PC-9 (cell line): ENCODE measurements around the gene EHMT1. TPM values are rescaled to one million over a fixed set of nuclear protein-coding genes. Genes with fewer than 3 reads are reported as not detected.
"Not testable (repeated sequence)": the region's sequence is repeated elsewhere in the genome, so short reads cannot be mapped to it uniquely, and the experiment has no call there.

Source experiments
- BruUV-seq: library from RNA; stranded (reverse); fragments of 400-500 nt; replicated peaks from 2 replicates; lab custom pipeline; 2021; lab: Mats Ljungman, UMichigan
- CTCF ChIA-PET: fragments of 300-600 bp; sonication (Branson Sonifier 250); formaldehyde crosslinking; loops from one replicate; lab custom pipeline; 2022; ENCODE audit warnings: antibody characterized with exemption; lab: Charles Lee
- POLR2A ChIA-PET: fragments of 300-600 bp; sonication (Branson Sonifier 250); formaldehyde crosslinking; loops from one replicate; lab custom pipeline; 2022; ENCODE audit warnings: antibody characterized with exemption; ENCODE audit not compliant: unreplicated experiment; lab: Charles Lee
- DNase-seq, 2 experiments: peaks; one replicate each; pipeline versions ENCODE4 v3.0.0 to v3.0.0-alpha.2; 2015 to 2022; ENCODE audit warnings: mixed read lengths in 1 of 2
- H2AFZ ChIP-seq: fragments of 200-600 bp; sonication (generic); 2 replicates; pipeline ENCODE4 v1.8.1; 2017; ENCODE audit warnings: antibody characterized with exemption
- H3F3A ChIP-seq: fragments of 200-600 bp; sonication (generic); 2 replicates; pipeline ENCODE4 v1.8.1; 2017; ENCODE audit warnings: antibody characterized with exemption, mild to moderate bottlenecking, low read depth; ENCODE audit not compliant: insufficient read depth
- H3K27ac ChIP-seq: fragments of 200-600 bp; sonication (generic); 2 replicates; pipeline ENCODE4 v1.6.1; 2016; ENCODE audit warnings: mixed run types
- H3K27me3 ChIP-seq: fragments of 200-600 bp; sonication (generic); 2 replicates; pipeline ENCODE4 v1.6.1; 2016; ENCODE audit warnings: low read depth, mixed run types; ENCODE audit not compliant: insufficient read depth
- H3K36me3 ChIP-seq: fragments of 200-600 bp; sonication (generic); 2 replicates; pipeline ENCODE4 v1.6.1; 2016; ENCODE audit warnings: low read depth, mixed run types
- H3K4me1 ChIP-seq: fragments of 200-600 bp; sonication (generic); replicated peaks from 2 replicates; pipeline ENCODE4 v1.6.1; 2016; ENCODE audit warnings: mixed run types; ENCODE audit not compliant: insufficient read depth
- H3K4me2 ChIP-seq: fragments of 200-600 bp; sonication (generic); 2 replicates; pipeline ENCODE4 v1.6.1; 2017; ENCODE audit warnings: mixed run types
- H3K4me3 ChIP-seq: fragments of 200-600 bp; sonication (generic); 2 replicates; pipeline ENCODE4 v1.6.1; 2016; ENCODE audit warnings: mixed run types
- H3K79me2 ChIP-seq: fragments of 200-600 bp; sonication (generic); 2 replicates; pipeline ENCODE4 v1.6.1; 2017; ENCODE audit warnings: low read depth, mixed run types
- H3K9me2 ChIP-seq: fragments of 200-600 bp; sonication (generic); 2 replicates; pipeline ENCODE4 v1.8.1; 2017; ENCODE audit warnings: mild to moderate bottlenecking; ENCODE audit not compliant: insufficient read depth
- H3K9me3 ChIP-seq: fragments of 200-600 bp; sonication (generic); 2 replicates; pipeline ENCODE4 v1.8.1; 2016; ENCODE audit warnings: low read depth; ENCODE audit not compliant: insufficient read depth
- H4K20me1 ChIP-seq: fragments of 200-600 bp; sonication (generic); 2 replicates; pipeline ENCODE4 v1.8.1; 2017; ENCODE audit not compliant: insufficient read depth
- EZH2 ChIP-seq: fragments of 200-600 bp; sonication (generic); IDR thresholded peaks from 2 replicates; pipeline ENCODE4 v1.8.0; 2017; ENCODE audit warnings: antibody characterized with exemption, low read depth
- intact Hi-C: fragments of 100-400 bp; cut with micrococcal nuclease; formaldehyde crosslinking; loops from one replicate; pipeline ENCODE4 v1.10.0; 2022; ENCODE audit not compliant: unreplicated experiment
- total RNA-seq: library from RNA; stranded (reverse); gene quantifications from 2 replicates; pipeline ENCODE4 v1.2.3, GENCODE V29; 2021
- TF ChIP-seq, protein P1 (sequence below): fragments of 200-600 bp; sonication (generic); conservative IDR thresholded peaks from 2 replicates; pipeline ENCODE4 v1.6.1; 2017; ENCODE audit warnings: mixed run types, antibody characterized with exemption, mild to moderate bottlenecking, moderate library complexity

Gene EHMT1
- total RNA-seq, 1 experiment from 2014 or later: 116 TPM

DNA sequence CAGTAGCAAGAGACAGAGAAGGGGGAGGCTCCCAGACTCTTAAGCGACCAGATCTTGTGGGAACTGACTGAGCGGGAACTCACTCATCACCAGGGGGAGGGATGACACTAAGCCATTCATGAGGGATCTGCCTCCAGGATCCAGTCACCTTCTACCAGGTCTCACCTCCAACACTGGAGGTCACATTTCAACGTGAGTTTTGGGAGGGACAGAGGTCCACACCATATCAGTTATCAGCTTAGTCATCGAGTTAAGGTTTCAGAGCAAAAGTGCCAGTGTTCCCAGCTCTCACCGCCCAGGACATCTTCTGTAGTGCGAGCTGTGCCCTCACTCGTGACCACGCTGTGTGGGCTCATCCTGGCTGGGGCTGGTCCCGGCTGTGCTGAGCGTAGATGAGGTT, 160.1 kb downstream of the EHMT1 start:
- CTCF ChIA-PET: interaction anchor here (0.6 kb wide), 1 partner anchor 227 kb away, joined by 3 read pairs; no protein-coding TSS in a partner anchor
- Histone ChIP-seq H2AFZ (no peak overlapping the region), H3K27ac (no peak overlapping the region), H3K4me3 (no peak overlapping the region), H3F3A (no peaks in the 10 kb centered on the region), H3K27me3 (no peaks in the 10 kb centered on the region), H3K4me1 (no peaks in the 10 kb centered on the region), H4K20me1 (no peaks in the 10 kb centered on the region), H3K4me2 (no peak overlapping the region), H3K36me3 (no peaks in the 10 kb centered on the region; the same call in 1 of the 2 replicates), H3K9me2 (no peaks in the 10 kb centered on the region), H3K9me3 (no peaks in the 10 kb centered on the region), H3K79me2 (no peaks in the 10 kb centered on the region)
- DNase-seq: no peak
- POLR2A ChIA-PET: no interaction called here
- intact Hi-C loops: no loop called here
- TF ChIP-seq EZH2: no peak
- TF ChIP-seq, protein P1, sequence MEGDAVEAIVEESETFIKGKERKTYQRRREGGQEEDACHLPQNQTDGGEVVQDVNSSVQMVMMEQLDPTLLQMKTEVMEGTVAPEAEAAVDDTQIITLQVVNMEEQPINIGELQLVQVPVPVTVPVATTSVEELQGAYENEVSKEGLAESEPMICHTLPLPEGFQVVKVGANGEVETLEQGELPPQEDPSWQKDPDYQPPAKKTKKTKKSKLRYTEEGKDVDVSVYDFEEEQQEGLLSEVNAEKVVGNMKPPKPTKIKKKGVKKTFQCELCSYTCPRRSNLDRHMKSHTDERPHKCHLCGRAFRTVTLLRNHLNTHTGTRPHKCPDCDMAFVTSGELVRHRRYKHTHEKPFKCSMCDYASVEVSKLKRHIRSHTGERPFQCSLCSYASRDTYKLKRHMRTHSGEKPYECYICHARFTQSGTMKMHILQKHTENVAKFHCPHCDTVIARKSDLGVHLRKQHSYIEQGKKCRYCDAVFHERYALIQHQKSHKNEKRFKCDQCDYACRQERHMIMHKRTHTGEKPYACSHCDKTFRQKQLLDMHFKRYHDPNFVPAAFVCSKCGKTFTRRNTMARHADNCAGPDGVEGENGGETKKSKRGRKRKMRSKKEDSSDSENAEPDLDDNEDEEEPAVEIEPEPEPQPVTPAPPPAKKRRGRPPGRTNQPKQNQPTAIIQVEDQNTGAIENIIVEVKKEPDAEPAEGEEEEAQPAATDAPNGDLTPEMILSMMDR: no peak
- BruUV-seq: no TSS peak

DNA sequence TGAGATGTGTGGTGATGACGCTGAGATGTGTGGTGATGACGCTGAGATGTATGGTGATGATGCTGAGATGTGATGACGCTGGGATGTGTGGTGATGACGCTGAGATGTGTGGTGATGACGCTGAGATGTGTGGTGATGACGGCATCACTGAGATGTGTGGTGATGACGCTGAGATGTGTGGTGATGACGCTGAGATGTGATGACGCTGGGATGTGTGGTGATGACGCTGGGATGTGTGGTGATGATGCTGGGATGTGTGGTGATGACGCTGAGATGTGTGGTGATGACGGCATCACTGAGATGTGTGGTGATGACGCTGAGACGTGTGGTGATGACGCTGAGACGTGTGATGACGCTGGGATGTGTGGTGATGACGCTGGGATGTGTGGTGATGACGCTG, 161.2 kb downstream of the EHMT1 start:
- H3K36me3 ChIP-seq, H3K79me2 ChIP-seq: not testable (repeated sequence)

DNA sequence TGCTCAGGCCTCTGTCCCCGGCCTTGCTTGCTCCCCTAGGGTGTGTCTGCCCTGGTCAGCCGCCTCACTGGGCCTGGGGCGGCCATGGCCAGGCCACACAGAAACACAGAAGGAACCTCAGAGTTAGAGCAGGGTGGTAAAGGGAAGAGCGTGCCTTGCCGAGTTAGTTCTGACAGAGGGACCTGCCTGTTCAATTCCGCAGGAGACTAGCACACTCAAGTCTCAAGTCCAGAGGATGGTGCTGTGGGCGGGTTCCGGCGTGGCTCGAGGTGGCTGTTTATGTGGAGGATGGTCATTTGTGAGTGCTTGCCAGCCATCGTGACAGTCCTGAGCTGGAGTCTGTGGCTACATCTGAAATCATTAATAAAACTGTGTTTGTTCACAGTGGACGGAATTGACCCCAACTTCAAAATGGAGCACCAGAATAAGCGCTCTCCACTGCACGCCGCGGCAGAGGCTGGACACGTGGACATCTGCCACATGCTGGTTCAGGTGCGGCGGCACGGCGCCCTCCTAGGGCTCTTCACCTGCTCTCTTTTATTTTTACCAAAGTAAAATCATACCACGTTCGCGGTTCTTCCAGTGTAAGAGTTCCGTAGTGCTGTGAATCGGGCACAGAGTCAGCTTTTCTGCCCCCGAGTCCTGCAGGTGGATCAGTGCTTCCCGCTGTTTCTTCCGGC, 163.2 kb downstream of the EHMT1 start:
- no peak overlapping the region for H3K27ac ChIP-seq
- POLR2A ChIA-PET: no interaction called here
- no TSS peak for BruUV-seq
- peaks cover 5% of the 10 kb centered on the region; the same call in 1 of the 2 replicates for H4K20me1 ChIP-seq
- H3K27me3 ChIP-seq: no peaks in the 10 kb centered on the region
- no peaks in the 10 kb centered on the region for H3K9me2 ChIP-seq
- H3K4me1 ChIP-seq: no peaks in the 10 kb centered on the region
- DNase-seq: no peak
- H3K79me2 ChIP-seq: no peaks in the 10 kb centered on the region
- TF ChIP-seq EZH2: no peak
- TF ChIP-seq, protein P1: no peak
- H3K36me3 ChIP-seq: no peaks in the 10 kb centered on the region
- intact Hi-C loops: no loop called here
- CTCF ChIA-PET: no interaction called here
- no peaks in the 10 kb centered on the region for H3K9me3 ChIP-seq
- no peak overlapping the region for H2AFZ ChIP-seq
- H3K4me2 ChIP-seq: no peak overlapping the region
- no peak overlapping the region for H3K4me3 ChIP-seq
- no peaks in the 10 kb centered on the region for H3F3A ChIP-seq

More for the DNA sequence above, 161.2 kb downstream of the EHMT1 start:
- H3K27me3 ChIP-seq, H3K27ac ChIP-seq, H3K9me2 ChIP-seq, DNase-seq, H4K20me1 ChIP-seq, H3K9me3 ChIP-seq, H2AFZ ChIP-seq, H3K4me1 ChIP-seq, BruUV-seq, intact Hi-C loops, H3K4me2 ChIP-seq, H3K4me3 ChIP-seq, POLR2A ChIA-PET, CTCF ChIA-PET, H3F3A ChIP-seq: not testable (repeated sequence)

DNA sequence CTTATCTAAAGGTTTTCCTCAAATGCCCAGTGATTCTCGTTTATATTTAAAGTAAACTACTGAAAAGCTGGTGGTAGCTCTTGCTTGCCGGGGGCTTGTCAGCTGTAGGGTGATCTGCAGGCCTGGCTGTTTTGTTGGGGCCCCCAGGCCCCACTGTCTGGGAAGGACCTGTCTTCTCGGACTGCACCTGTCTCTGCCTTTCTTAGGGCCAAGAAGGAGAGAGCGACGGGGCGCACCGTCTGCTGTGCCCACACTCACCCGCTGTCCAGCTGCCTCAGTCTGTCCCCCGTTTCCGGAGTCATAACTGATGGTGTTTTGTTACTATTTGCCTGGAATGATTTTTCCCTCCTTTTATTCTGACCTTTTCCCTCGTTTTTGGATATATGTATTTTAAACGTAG, 164.7 kb downstream of the EHMT1 start:
- H3K36me3 ChIP-seq: no peaks in the 10 kb centered on the region
- H3K9me2 ChIP-seq: no peaks in the 10 kb centered on the region
- no peak overlapping the region for H3K4me3 ChIP-seq
- intact Hi-C loops: no loop called here
- H3K4me1 ChIP-seq: no peaks in the 10 kb centered on the region
- no peaks in the 10 kb centered on the region for H3K79me2 ChIP-seq
- TF ChIP-seq EZH2: no peak
- TF ChIP-seq, protein P1: no peak
- no peaks in the 10 kb centered on the region for H3K9me3 ChIP-seq
- BruUV-seq: no TSS peak
- ChIA-PET CTCF (no interaction called here), POLR2A (no interaction called here)
- no peak overlapping the region for H3K27ac ChIP-seq
- no peaks in the 10 kb centered on the region for H3K27me3 ChIP-seq
- H3K4me2 ChIP-seq: no peak overlapping the region
- no peaks in the 10 kb centered on the region for H3F3A ChIP-seq
- no peak overlapping the region for H2AFZ ChIP-seq
- no peak for DNase-seq
- peaks cover 5% of the 10 kb centered on the region for H4K20me1 ChIP-seq
